Fibroblast of skin of left quadriceps (primary cell): ENCODE data around the gene PPP1R3F.
"Not testable (repeated sequence)": the region's sequence is repeated elsewhere in the genome, so short reads cannot be mapped to it uniquely, and the experiment has no call there.

Experiments
- DNase-seq, 2 experiments: peaks; one replicate each; pipeline ENCODE4 v3.0.0-alpha.2; 2013; ENCODE audit warnings: low read depth in 2 of 2

Gene PPP1R3F

DNA sequence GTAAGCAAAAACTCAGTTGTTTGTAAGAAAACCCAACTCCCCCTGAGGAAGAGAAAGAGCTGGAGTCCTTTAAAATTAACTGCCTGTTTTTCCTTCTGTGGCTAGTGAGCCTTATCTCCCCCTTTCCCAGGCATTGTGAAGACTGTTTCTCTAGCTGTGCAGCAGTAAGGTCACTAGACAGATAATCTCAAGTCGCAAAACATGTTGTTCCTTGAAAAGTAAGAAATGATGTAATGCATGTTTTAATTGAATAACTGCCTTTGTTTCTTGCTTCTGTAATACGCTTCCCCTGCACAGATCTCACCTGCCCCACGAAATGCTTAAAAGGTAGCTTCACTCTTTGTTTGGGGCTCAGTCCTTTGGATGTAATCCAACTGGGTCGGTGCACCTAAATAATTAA, 46.5 kb downstream of the PPP1R3F start:
- DNase-seq: no peak

- DNase-seq: not testable (repeated sequence)
These were observed 52.1 kb downstream of the PPP1R3F start, which contains the start of gene GAGE12J for GRCh38 chrX:49321737-49322136. Gene GAGE12J, plus strand, starts transcription at chrX:49322037. Its CDS starts 1,157 bp downstream, at chrX:49323194.

GRCh38 chrX:49322266-49322665, 52.7 kb downstream of the PPP1R3F start:
- DNase-seq: not testable (repeated sequence)

DNA sequence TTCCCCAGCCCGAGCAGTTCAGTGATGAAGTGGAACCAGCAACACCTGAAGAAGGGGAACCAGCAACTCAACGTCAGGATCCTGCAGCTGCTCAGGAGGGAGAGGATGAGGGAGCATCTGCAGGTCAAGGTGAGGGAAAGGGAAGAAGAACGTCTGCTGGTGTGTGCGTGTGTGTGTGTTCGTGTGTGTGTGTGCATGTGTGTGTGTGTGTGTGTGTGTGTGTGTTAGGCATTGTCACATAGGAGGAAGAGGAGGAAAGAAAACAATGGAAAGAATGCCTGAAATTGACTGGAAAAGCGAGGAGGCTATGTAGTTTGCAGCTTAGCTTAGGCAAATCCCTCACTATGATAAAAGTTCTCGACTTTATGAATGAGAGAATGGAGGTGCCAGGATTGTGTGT, 54.1 kb downstream of the PPP1R3F start:
- DNase-seq: not testable (repeated sequence)

DNA sequence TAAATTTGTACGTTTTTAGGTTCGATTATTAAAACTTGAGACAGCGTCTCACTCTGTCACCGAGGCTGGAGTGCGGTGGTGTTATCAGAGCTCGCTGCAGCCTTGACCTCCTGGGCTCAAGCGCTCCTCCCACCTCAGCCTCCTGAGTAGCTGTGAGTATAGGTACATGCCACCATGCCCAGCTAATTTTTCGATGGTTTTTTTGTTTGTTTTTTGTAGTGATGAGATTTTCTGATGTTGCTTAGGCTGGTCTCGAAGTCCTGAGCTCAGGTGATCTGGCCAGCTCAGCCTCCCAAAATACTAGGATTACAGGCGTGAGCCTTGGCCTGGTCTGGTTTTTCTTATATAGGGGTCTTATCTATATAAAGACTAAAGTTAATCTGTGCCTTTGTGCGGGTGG, 60.8 kb downstream of the PPP1R3F start:
- DNase-seq: not testable (repeated sequence)

DNA sequence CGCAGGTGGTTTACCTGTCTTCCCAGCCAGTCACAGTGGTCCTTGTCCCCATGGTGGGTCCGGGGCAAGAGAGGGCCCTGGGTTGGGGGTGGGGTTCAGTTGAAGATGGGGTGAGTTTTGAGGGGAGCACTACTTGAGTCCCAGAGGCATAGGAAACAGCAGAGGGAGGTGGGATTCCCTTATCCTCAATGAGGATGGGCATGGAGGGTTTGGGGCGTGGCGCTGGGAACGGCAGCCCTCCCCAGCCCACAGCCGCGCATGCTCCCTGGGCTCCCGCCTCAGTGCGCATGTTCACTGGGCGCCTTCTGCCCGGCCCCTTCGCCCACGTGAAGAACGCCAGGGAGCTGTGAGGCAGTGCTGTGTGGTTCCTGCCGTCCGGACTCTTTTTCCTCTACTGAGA, 61.7 kb downstream of the PPP1R3F start, which contains the start of gene GAGE13:
GAGE13 (plus strand) TSS at position 301 of the 400 bp plus-strand sequence. CDS start 1,156 bp downstream, outside the sequence.
- DNase-seq: not testable (repeated sequence)

DNA sequence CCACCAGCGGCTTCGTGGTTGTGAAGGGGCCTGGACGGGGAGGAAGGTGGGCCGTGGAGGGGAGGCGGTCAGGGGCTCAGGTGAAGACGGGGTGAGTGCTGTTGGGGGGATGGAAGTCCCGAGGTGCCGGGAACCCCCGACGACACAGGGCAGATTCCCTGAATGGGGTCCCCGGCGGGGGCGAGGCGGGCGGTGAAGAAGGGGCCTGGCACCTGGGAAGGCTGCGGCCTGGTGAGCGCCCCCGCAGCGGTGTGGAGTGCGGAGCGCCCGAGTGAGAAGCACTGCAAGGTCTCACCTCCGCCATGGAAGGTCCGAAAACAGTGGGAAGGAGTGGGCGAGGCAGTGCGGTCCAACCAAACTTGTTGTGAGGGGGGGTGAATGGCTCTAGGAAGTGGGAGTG, 62.2 kb downstream of the PPP1R3F start:
- DNase-seq: not testable (repeated sequence)
